Activated T-cell treated with anti-CD3 and anti-CD28 coated beads, Interleukin-2, amount 50 U/mL, for 1 hour (primary cell): ENCODE results near the gene CUBN.

ENCODE experiments used
- DNase-seq: peaks from one replicate; pipeline ENCODE4 v3.0.0-alpha.2; 2020

Gene CUBN

DNA sequence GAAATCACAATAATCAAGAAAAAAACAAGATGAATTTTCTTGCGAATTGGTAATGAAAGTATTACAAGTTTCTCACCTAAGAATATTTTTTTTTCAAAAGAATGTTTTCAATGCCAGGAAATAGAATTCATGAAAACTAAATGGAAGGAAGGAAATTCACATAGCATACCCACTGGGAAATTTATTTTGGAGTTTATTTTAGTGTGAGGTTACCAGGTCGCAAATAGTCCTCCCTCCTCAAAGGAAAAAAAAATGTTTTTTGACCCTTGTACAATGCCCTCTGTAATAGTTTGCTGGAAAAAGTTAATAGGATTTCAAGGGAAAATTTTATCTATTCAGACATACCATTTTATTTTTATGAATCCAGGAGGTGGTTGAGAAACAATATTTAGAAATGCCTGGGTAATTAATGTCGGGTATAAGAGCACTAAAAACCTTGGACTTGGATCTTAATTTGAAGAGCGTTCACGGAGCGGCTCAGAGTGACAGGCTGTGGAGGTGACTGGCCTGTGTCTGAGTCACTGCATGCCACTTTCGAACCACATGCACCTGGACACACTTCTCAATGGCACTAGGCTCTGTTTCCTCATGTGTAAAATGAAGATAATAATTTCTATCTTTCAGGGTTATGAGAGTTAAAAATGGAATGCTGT lies 28.2 kb downstream of the CUBN start:
- DNase-seq: no peak

GRCh38 chr10:17100586-17100985 lies 29.0 kb downstream of the CUBN start:
- DNase-seq: no peak

GRCh38 chr10:17098012-17098411 lies 31.6 kb downstream of the CUBN start:
- DNase-seq: no peak

- no peak for DNase-seq
These were observed 34.8 kb downstream of the CUBN start for GRCh38 chr10:17094844-17095243.

- no peak for DNase-seq
These were observed 36.4 kb downstream of the CUBN start for GRCh38 chr10:17092986-17093803.

GRCh38 chr10:17092216-17092944 lies 37.2 kb downstream of the CUBN start:
- no peak for DNase-seq

DNA sequence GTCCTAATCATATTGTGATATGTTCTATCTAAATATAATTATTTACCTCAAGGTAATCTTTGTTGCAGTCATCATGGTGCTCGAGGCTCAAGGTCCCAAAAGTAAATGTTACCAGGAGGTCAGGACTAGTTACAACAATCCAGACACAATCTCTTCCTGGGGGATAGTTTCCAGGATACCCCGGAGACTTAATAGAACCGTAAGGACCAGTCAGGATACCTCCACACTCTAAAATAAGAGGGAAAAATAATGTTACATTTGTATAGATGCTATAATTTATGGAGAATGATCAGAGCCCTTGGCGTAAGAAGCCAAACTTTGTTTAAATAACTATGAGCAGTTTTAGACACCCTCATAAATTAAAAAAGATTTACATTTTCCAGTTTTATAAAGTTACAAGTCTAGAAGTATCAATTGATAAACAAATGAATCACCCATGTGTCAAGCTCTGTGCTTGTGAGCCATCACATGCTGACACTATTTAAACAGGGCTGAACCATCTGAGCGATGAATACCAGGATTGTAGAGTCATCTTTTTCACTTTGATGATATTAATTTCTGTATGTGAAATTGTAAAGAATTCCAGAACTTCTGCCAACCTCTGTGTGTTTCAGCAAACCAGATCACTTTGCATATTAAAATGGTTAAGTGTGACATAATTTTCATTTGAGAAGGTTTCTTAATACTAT lies 41.3 kb downstream of the CUBN start:
- no peak for DNase-seq

DNA sequence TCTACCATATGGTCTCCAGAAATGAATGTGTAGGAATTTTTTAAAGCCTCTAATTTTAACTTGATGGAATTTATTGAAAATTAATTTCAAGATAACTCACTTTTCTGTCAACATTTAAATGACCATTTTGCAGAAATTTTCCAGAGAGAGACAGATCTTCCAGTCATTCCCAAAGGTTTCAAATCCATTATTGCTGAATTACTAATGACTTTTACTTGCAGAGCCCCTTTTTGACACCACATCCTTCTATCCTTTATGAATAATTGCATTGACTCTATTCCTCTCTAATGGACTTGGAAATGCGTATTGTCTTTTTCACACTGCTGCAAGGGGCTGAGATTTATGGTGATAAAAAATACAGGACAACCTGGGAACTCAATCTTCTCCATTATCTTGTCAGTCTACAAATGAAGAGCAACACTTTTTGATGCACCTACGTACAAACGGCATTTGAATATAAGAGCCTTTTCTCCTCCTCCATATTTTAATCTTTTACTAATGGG lies 42.7 kb downstream of the CUBN start:
- DNase-seq: no peak

DNA sequence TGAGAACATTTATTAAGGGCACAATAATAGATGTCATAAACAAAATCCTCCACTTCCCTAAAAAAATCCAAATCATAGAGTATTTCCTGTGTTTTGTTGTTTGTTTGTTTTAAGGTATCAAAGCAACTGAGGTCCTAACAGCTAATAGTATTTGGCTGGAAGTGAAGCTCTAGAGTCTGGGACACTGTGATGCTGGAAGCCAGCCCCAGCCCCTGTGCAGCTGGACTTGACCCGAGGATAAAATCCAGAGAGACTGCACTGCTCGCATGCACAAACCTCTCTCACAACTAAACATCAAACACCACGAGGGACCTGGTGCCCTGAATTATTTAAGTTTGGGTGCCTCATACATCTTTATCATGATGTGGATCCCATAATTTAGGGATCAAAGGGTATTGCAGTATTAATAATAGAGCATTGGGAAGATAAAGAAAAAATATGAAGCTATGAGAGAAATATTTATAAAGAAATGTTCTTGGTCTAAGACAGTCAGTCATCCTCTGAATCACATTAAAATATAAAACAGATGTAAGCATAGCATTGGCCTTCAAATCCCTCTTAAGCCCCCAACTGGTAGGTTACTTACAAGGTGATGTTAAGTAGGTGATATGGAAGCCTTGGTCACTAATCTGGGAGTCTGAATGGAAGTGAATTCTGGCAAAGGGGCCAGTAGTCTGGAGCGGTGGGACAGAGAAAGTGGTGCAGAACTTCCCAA lies 44.4 kb downstream of the CUBN start:
- DNase-seq: no peak

DNA sequence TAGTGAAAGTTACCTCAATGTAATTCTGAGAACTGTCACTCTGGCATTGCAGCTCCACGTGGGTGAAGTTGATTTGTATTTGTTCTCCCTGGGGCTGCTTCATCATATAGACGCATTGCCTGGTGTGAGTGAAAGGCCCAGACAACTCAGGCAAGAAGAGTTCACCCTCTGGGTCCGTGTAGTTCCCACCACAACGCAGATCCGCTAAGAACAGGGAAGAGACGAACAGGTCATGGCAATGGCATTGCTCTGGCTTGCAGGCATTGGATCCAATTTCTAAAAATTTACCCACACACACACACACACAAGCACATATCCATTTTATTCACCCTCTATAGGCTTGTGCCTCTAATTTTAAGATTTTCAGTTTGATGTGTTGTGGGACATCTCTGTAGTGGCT lies 45.4 kb downstream of the CUBN start:
- DNase-seq: no peak

DNA sequence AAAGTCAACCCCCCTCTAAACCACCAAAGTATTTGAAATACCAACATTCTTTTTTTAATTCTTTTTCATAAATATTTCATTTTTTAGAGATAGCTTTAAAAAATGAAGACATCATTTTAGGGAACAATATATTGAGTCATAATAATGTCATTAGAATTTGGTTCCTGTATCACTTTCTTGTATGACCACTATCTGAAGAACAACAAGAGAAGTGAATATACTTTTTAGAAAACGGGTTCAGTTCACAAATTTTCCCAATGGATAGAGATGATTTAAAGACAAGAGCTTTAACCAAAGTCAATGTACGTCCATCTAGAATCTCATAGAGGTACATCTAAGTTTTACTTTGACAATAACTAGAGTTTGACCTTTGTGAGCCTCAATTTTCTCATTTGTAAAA lies 48.2 kb downstream of the CUBN start:
- no peak for DNase-seq

GRCh38 chr10:17077890-17078289 lies 51.7 kb downstream of the CUBN start:
- no peak for DNase-seq

DNA sequence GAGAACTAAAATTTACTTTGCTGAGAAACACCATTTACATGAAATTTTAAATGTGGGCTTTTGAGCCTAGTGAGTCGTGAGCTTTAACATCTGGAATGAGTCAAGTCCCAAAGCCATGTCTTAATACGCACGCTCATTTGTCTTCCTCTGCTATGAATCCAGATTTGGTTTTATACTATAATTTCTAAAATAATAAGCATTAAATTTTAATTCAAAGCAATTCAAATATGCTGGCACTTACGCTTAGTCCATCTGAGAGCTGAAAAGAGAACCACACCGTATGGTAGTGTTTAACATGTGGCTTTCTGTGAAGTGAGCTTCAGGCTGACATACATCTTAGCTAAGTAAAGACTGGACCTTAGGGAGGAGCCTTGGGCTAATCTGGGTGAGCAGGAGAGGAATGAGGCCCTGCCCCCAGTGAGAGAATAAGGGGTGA lies 52.2 kb downstream of the CUBN start:
- DNase-seq: no peak

- DNase-seq: no peak
These were observed 52.8 kb downstream of the CUBN start for GRCh38 chr10:17076626-17077345.

DNA sequence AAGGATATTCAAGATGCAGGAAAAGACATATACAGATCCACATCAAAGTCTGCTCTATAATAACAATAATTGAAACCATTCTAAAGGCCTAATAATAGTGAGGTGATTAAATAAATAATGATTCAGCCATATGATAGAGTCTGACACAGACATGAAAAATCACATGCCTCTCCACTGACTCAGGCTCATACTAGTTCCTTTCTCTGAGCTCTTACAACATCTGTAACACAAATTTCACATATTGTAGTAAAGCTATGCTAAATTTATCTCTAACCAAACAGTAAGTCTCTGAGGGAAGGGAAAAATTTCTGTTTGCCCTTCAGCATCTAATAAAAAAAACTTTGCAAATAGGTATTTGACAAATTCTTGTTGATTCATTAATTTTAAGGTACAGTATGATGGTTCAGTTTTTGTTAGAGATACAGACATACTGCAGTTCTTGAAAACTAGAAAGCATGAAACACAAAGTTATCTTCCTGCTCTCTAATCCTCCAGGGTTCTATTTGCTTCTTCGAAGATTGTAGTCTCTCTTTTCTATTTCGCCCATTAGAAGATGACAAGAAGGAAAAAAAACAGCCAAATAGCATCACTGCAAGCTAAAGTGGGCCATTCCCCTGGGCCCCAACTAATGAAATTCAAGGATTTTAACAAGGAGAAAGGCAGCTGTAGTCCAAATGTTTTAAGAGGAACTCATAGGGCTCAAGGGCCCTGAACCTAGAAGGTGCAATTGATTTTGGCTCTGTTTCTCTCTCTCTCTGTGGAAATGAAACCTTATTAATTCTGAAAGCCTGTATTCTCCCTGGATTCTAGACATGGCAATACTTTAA lies 53.9 kb downstream of the CUBN start:
- DNase-seq: no peak

- no peak for DNase-seq
These were observed 55.1 kb downstream of the CUBN start for GRCh38 chr10:17074541-17074847.

DNA sequence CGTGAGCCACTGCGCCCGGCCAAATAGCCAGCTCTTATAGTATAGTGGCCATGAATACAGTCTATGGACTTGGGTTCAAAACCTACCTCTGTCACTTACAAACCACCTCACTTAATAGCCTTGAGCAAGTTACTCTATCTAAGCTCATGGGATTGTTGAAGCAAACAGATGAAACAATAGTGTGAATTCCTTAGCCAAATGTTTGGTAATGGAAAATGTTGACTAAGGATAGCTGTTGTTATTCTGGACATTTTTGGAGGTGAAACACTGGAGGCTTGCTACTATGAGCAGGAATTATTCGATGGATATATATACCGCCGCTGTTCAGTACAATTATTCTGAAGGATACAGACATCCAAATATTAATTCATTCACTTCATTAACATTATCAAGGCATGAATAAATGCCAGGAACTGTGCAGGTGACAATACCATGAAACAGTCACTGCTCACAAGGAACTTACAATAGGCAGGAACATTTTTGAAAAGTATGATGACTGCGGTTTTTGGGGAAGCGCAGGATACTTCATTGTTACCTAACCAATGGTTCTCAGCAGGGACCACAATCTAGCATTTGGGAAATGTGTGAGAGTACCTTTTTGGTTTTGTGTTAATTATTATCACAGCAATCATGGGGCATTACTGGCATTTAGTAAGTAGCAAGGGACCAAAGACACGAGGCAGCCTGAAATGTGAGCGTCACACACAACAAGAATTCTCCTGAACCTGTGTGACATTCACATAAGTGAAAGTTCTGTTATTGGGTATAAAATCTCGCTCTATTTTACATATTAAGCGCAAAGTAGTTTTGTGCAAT lies 55.7 kb downstream of the CUBN start:
- DNase-seq: no peak

DNA sequence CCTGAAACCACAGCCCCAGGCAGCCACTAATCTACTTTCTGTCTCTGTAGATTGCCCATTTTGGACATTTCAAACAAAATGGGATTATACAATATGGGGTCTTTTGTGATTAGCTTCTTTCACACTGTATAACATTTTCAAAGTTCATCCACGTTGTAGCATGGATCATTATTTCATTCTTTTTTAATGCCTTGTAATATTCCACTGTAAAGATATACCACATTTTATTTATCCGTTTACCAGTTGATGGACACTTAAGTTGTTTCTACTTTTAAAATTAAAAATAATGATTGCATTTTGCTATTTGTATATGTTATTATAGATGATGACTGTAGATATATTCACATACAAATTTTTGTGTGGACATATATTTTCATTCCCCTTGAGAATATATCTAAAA lies 60.7 kb downstream of the CUBN start:
- DNase-seq: no peak

GRCh38 chr10:17067376-17068264 lies 62.0 kb downstream of the CUBN start:
- no peak for DNase-seq
